ENCODE data around the gene ABHD10.

ABHD10 gene

DNA sequence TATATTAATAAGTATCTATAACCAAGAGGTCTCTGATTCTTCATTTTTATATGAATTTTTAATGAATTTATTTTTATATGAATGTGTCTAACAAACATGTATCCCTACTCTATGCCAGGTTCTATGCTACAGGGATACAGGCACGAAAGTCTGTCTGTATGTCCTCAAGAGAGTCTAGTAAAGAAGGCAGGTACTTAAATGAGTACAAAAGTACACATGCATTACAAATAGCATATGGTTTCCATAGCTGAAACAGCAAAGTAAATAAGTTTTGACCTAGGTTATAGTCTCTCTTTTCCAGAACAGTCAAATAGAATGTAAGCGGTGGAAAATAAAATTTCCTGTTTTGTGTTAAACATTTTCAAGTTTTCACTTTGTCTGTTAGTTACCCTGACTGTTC lies 13.3 kb upstream of the ABHD10 start:
- no peak for DNase-seq (ENCODE audit: low spot score)

DNA sequence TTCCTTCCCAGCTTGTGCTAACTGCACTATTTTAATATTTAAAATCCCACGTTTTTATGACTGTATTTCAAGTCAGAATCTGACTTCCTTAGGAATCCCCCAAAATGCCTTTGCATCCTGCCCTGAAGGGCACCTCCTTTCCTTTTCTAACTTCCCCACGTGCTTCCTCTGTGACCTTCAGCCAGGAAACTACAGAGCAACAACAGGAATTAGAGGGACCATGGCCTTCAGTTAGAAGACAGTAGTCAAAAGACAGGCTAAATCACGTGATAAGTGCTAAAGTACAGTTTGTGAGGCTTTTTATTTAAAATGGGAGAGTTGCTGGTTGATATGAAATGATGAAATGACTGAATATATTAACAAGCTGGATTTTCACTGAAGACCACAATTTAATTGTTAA lies 11.8 kb upstream of the ABHD10 start:
- DNase-seq (ENCODE audit: low spot score), result no peak

DNA sequence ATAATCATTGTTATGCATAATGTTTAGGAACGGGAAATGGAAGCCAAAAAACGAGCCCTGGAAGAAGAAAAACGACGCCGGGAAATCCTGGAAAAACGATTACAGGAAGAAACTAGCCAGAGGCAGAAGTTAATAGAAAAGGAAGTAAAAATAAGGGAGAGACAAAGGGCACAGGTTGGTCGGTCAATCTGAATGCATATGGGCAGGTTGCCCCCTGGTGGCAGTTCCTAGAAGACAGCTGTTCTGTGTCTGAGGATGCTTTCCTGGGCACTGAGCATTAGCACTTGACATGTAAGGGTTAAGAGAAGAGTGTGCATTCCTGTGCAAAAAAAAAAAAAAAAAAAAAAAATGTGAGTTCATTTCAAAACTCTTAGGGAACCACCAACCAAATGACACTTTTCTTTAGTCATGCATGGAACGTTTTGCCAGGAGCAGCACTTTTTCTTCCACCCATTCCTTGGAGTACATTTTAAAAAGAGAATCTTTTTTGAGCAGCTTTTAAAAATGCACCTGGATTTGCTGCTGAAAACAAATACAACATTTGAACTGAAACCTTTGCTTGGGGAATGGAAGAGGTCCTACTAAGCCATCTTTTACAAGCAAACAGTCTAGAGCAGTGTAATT lies 11.1 kb upstream of the ABHD10 start:
- DNase-seq (ENCODE audit: low spot score), result peak; percentile 67

DNA sequence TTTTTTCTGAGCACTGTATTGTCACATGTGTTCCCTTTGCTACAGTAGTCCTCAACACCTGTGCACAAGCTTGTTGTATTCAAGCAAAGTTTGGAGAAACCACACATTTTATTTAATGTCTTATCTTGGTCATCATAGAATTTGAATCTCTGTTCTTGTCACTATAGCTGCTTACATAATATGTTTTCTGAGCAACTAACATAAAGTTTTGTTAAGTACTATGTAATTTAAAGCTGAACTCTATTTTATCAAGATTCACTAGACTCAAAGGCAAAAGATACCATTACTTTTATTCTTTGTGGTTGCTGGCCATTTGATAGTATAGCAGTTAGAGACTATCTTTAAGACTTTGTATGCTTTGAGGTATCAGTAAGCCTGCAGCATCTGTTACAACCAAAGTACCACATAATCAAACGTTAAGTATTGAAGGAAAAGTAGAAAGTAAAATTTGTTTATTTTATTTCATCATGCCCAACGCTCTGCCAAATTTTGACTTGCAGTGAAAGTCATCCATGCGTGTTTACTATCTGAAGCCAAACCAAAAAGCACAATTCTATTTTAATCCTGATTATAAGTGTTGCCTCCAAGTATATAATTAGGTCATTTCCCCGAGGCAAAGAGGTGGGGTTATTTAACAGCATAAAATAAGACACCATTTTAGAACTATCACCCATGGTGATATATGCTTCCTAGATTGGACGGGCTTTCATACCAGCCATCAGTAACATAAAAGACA lies 10.3 kb upstream of the ABHD10 start:
- DNase-seq (ENCODE audit: low spot score), result no peak

DNA sequence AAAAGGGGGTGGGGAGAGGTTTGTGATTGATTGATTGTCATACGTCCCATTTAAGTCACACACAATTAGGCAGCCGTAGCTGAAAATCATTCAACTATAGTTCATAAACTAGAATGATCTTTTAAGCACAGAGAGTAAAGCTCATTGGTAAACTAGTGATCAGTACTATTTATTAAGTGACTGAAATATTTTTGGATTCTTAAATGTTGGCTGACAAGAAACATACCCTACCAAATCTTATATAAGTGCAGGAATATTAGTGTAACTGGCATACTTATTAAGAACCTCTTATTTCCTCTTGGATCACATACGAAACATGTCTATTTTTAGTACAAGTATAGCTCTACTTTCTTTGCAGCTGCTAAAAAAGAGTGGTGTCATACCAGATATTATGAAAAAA lies 8.4 kb upstream of the ABHD10 start:
- DNase-seq (ENCODE audit: low spot score), result no peak

DNA sequence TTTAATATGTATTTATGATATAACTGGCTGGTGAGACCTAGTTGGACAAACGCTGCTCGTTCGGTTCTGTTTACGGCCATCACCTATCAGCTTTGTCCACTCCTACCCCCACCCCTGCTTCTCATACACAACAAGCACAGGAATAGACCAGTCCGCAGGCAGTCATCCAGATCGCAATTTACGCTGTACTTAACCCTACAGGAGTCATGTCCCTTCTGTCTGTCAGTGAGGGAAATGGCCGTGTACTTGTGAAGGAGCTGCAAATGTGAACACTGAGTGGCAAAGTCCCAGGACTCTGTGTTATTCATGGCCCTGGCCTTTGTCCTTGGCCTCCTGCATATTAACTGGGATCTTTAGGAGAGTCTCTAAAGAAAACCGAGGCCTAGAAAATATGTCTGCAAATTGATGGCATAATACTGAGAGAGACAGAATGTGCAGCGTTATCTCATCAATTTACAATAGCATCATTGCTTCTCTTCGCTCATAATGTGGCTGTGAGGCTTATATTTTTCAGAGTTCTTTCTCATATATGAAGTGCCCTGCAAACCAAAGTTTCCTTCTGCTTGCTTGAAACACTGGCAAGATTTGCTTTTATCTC lies 7.2 kb upstream of the ABHD10 start:
- DNase-seq (ENCODE audit: low spot score), result no peak

DNA sequence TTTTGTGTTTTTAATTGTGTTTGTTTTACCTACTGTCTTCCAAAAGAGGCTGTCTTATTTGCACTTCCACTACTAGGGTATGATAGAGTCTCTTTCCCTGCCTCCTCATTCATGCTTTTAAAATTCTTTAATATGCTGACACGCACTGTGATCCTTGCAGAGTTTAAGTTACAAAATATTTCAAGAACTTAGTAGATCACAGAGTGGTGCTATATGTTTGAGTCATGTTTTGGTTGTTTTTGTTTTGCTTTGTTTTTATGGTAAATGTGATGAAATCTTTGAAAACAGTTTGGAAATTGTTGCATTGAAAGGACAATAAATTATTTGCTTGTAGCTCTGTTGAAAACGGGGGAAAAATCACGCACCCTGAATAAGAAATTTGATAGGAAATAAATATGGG lies 5.9 kb upstream of the ABHD10 start:
- no peak for DNase-seq (ENCODE audit: low spot score)

DNA sequence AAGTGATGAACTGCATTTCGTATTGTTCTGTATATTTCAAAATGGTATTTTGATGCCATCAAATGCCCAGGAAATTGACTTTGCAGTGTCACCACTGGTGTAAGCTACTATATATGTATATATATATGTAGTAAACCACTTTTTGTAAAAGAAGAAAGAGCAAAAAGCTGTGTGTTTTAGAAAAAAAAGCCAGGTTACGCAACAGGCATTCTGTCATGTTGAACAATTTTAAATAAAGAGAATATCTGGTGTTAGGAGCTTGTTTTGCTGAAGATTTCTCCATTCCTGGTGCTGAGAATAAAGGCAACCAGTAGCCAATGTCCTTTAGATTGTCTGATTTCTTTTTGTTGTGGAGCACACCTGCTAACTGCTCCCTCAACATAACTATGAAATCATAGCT lies 3.7 kb upstream of the ABHD10 start:
- no peak for DNase-seq (ENCODE audit: low spot score)

DNA sequence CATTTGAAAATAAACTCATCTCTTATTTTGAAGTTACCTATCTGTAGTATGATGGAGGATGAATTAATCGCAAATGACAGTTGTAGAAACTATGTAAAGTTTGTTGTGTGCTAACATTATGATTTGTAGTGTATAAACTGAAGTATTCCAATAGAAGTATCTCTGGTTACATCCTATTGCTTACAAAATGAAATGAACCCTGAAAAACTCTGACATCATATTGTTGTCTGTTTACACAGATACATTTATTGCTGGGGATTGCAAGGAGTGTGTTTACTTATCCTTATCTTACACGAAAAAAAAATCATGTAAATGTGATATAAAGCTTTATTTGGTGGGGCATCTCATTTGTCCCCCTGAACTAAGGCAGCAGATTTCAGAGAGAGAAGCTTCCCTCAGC lies 2.6 kb upstream of the ABHD10 start:
- DNase-seq (ENCODE audit: low spot score), result no peak

DNA sequence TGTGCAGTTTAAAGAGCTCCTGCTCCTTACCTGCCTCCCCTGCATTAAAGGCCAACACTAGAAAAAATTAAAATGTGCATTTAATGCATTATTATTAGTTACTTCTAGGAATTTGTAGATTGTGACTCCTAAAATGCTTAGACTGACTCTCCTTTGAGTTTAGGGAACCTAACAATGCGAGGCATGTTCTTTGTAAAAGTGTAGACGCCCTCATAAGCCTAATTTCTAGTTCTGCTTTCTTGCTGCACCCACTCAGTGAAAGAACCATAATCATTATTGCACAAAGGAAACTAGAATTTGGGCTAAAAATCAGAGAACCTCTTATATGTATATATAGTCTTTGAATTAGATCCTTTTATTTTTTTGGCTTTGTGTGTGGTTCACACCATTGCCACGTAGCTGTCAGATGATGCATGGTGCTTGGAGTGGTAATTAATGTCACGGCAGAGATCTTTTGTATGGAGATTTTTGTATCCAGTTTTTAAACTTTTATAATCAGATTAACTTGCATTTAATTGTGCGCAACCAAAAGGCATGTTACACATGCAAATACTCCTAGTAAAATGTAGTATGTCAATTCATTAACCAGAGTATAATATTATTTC lies 710 bp downstream of the ABHD10 start:
- DNase-seq (ENCODE audit: low spot score), result no peak

DNA sequence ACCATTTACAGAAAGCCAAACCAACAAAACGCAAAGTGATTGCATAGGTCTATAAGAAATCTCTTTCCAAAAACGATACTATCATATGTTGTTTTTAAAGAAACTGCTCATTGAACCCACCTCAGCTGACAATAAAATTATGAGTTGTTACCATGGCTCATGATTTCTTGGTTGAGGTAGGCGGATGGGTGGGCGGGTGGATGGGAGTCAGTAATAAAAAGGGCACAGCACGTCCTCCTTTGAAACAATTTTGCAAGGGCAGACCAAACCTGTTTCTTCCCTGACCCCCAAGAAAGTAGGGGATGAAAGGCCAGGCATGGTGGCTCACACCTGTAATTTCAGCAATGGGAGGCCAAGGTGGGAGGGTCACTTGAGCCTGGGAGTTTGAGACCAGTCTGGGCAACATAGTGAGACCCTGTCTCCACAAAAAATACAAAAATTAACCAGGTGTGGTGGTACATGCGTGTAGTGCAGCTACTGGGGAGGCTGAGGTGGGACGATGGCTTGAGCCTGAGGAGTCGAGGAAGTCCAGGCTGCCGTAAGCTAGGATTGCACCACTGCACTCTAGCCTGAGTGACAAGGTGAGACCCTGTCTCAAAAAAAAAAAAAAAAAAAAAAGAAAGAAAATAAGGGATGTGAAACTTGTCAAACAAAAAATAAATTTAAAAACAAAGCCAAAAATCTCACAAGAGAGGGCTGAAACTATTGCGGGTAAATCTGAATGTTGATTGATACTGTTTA lies 2.1 kb downstream of the ABHD10 start:
- no peak for DNase-seq (ENCODE audit: low spot score)

DNA sequence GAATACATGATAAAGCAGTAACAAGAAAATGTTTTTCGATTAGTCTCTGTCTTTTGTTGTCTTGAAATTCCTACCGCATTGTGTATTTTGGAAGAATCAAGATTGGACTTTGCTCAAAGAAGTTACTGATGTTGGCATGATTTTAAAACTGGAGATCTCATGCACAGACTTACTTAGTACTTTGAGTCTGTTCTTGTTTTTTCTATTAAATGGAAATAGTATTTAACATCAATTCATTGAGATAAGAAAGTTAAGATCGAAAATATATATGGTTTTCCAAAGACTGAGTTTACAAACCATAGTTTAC lies 2.6 kb downstream of the ABHD10 start:
- DNase-seq (ENCODE audit: low spot score), result no peak

DNA sequence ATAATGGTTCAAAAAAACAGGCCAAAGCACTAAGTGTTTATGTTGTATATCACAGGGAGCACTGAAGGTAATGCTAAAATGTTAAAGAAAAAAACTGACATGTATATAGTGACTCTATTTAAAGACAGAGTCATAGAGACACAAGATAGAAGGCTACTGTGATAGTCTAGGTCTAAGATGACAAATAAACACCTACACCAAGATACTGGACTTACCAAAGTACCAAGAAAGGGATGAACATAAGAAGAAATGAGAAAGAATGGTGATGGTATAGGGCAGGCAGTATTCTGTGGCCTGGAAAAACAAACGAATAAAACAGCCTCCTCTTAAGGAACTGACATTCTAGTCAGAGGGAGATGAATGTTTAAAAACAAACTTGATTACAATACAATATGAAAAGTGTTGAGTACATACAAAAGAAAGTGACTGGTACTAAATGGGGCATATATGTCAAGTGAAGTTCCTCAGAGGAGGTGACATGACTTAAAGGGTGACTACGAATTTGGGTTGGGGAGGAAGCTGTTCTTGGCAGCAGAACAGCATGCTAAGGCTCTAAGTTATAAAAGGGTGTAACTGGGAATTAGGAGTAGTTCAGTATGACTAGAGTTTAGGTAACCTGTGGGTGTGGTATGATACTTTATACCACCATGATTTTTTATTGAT lies 5.9 kb downstream of the ABHD10 start:
- no peak for DNase-seq (ENCODE audit: low spot score)

DNA sequence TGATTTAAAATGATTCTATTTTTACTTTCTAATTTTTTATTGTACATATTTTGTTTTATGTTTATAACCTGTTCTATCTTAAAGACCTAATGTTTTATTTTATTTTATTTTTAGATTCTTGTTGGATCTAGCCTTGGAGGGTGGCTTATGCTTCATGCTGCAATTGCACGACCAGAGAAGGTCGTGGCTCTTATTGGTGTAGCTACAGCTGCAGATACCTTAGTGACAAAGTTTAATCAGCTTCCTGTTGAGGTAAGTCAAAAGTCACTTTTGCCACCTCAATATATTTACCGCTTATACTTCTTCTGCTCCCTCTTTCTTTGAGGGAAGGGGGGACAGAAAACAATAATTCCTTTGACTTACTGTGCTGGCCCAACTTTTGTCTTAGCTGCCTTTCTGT lies 8.0 kb downstream of the ABHD10 start:
- no peak for DNase-seq (ENCODE audit: low spot score)

DNA sequence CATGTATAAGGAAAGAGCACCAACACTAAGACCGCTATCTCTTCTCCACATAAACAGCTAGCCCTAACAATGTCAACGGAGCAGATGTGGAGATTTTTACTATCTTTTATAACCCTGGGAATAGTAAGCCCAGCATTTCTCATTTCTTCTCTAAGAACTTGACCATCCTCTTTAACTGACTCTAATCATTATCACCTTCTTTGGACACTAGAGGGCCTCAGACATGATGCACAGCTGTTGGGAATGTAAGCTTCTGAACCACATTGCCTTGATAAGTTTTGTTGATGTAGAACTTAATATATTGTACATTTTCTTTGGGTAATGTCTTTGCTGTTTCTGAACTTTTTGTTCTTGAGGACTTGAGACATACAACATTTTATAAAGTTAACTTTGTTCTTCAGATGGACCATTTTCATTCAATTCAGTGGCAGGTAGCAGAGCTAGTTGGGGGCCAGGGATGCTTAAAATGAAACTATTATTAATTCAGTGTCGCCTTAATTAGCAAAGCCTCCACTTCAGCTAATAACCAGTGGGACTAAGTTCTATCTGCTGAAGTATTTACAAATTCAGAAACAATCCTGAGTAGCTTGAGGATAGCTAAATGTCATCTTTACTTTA lies 10.3 kb downstream of the ABHD10 start:
- DNase-seq (ENCODE audit: low spot score), result peak; percentile 62

DNA sequence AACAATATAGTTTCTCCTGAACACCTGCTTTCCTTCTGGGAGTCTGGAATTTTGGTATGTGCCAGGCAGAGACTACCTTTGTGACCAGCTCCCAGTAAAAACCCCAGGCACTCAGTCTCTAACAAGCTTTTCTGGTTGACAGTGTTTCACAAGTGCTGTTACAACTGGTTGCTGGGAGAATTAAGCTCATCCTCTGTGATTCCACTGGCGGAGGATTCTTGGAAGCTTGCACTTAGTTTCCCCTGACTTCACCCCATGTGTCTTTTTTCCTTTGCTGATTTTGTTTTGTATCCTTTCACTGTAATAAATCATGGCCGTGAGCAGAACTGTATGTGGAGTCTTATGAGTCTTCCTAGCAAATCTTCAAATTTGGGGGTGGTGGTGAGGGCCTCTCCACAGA lies 14.2 kb downstream of the ABHD10 start:
- no peak for DNase-seq (ENCODE audit: low spot score)

DNA sequence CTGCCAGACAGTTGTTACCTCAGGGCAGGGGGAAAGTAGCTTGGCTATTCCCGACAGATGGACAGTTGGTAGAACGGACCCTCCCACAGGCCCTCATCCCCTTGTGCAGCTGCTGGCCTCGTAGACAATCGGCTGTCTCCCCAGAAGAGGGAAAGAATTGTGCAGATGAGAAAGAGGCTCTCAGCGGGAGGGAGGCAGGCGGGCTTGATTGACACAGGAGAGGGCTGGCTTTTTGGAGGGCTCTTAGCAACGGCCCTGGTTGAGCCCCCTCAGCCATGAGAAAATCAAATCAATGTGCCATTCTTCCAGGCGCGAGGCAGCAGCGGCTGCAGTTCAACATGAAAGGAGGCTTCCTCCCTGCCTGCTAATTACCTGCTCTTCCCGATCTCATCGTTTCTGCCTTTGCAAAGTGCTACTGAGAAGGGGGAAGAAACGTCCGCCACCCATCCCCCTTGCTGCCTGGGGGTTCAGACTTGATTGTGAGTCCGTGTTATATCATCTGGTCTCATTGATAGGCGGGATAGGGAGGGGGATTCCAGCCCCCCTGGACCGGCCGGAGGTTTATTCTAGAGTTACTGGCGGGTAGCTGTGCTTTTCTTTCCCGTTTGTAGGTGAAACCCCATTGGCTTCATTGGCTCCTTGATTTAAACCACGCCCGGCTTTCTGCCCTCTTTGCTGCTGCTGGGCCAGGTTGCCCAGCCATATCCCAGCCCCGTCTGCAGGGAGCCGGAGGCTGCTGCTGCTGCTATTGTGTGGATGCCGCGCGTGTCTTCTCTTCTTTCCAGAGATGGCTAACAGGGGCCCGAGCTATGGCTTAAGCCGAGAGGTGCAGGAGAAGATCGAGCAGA lies 20.0 kb downstream of the ABHD10 start, which contains the start of gene TAGLN3:
Gene TAGLN3, plus strand, starts transcription at position 287 of the 848 bp plus-strand sequence. Its CDS starts 501 bp downstream, at position 788.
- DNase-seq (ENCODE audit: low spot score), result peak; percentile 22

DNA sequence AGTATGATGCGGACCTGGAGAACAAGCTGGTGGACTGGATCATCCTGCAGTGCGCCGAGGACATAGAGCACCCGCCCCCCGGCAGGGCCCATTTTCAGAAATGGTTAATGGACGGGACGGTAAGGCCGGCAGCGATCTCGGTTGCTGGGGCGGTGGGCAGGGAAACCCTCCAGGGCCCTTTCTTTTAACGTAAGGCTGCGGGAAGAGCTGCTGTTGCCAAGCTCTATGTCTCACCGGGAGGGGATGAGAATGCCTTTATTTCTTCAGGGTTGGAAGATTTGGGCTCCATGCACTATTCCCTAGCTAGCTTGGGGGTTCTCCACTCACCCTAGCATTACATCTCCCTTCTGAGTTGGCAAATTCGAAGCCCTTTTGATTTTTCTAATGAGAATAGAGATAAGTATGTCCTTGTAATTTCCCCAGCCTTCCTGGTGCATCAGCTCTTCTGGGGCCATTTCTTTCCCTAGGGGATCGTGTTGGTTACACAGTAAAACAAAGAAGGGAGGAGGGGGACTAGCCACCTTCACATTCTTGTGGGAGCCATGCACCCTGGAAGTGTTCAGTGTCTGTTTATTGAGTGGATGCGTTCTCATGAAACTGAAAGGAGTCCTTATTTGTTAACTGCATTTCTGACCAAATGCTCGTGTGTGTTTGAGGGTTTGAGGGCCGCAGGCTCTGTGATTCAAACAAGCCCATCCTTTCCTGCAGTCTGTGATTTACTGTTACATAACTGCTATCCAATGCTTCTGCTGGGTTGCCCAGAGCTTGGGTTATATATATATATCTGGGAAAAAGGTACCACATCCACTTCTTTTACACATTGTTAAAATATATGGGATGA lies 20.9 kb downstream of the ABHD10 start:
- no peak for DNase-seq (ENCODE audit: low spot score)

DNA sequence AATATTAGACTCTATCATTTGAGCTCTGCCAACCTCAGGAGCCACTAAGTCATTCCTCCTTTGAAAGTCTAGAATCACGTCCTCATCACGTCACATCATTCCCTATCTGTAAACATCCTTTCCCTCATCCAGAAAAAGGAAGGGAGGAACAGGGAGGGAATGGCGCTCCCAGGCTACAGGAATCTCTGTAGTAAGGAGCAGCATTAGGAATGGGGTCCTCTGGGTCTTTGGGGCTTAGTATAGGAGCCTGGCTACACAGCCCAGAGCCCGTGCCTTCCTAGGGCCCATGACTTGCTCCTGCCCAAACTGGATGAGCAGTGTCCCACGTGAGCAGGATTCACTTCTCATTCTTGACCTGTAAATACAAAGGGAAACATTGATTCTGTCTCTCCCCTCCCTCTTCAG lies 21.5 kb downstream of the ABHD10 start:
- DNase-seq (ENCODE audit: low spot score), result no peak

DNA sequence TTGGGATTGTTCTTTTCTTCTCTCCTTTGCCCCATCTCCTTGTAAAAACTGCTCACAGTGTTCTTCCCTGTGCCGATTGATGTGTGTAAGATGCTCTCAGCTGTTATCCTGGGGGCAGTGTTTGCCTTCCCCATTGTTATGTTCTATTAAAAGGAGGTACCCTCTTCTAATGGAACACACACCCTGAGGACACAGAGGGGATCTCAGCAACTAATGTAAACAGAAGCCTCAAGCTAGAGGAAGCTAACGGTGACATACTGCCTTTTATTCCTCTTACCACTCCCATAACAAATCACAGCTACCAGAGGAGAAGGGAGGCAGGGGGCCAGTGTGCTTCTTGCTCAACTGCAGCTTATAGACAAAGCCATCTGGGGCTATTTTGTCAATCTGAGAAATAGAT lies 22.1 kb downstream of the ABHD10 start:
- no peak for DNase-seq (ENCODE audit: low spot score)

Measured in AG08395 (cell line).